Lower lobe of right lung (tissue), 2 donors: ENCODE data around the gene NPTXR. TPM values are rescaled to one million over a fixed set of nuclear protein-coding genes. Genes with fewer than 3 reads are reported as not detected.

ENCODE experiments used
- ATAC-seq, 2 donors: fragments of 200-7000 bp; cut with Tn5 transposase; one replicate each; pipeline ENCODE4 v1.9.1; 2020 to 2022; ENCODE audit warnings: mild to moderate bottlenecking in 2 of 2, moderate library complexity in 2 of 2
- DNase-seq: peaks from one replicate; pipeline ENCODE4 v3.0.0-alpha.2; 2020
- H3K27ac ChIP-seq: fragments of 200-600 bp; one replicate; pipeline ENCODE4 v1.8.0; 2022
- H3K27me3 ChIP-seq: fragments of 200-600 bp; one replicate; pipeline ENCODE4 v1.8.0; 2022; ENCODE audit warnings: low read depth
- H3K36me3 ChIP-seq: fragments of 200-600 bp; one replicate; pipeline ENCODE4 v1.8.0; 2022; ENCODE audit warnings: mild to moderate bottlenecking
- H3K4me1 ChIP-seq: fragments of 200-600 bp; one replicate; pipeline ENCODE4 v1.8.0; 2022
- H3K4me3 ChIP-seq: fragments of 200-600 bp; one replicate; pipeline ENCODE4 v1.8.0; 2022; ENCODE audit warnings: mild to moderate bottlenecking
- H3K9me3 ChIP-seq: fragments of 200-600 bp; one replicate; pipeline ENCODE4 v1.8.0; 2022
- CTCF ChIP-seq: fragments of 200-600 bp; IDR thresholded peaks from one replicate; pipeline ENCODE4 v1.8.0; 2022; ENCODE audit warnings: antibody characterized with exemption, mild to moderate bottlenecking
- intact Hi-C: fragments of 100-400 bp; cut with DNase I; formaldehyde crosslinking; loops from one replicate; pipeline ENCODE4 v1.11.0; 2022
- total RNA-seq: library from RNA; stranded (reverse); fragmentation: NEBNext Ultra II Directional; extraction: Animal tissue kit (Norgen Biotek cat#: 25700); gene quantifications from one replicate; pipeline ENCODE4 v1.2.1, GENCODE V29; 2021
- donor health status: DM: no; HTN: yes; CAD: no; lungs with severe emphysema.

NPTXR gene
- total RNA-seq, 1 donor from 2014 or later: 5.1 TPM

- ATAC-seq: peak; percentile 68 to 74
- Histone ChIP-seq H3K36me3 (no peaks in the 10 kb centered on the region), H3K4me1 (no peaks in the 10 kb centered on the region), H3K4me3 (no peak overlapping the region), H3K27me3 (no peaks in the 10 kb centered on the region), H3K9me3 (no peaks in the 10 kb centered on the region), H3K27ac (no peak overlapping the region)
- intact Hi-C loops: no loop called here
- no peak for DNase-seq
- TF ChIP-seq CTCF: no peak
These were observed 41.1 kb downstream of the NPTXR start for GRCh38 chr22:38802671-38803121.

- intact Hi-C loops: no loop called here
- DNase-seq: no peak
- Histone ChIP-seq H3K36me3 (no peaks in the 10 kb centered on the region), H3K27me3 (no peaks in the 10 kb centered on the region), H3K4me1 (no peaks in the 10 kb centered on the region), H3K9me3 (no peaks in the 10 kb centered on the region), H3K4me3 (no peak overlapping the region), H3K27ac (no peak overlapping the region)
- no peak for ATAC-seq
- TF ChIP-seq CTCF: no peak
These were observed 44.4 kb downstream of the NPTXR start for GRCh38 chr22:38799265-38800002.

GRCh38 chr22:38798496-38798895 is 45.3 kb downstream of the NPTXR start:
- Histone ChIP-seq H3K27ac (no peak overlapping the region), H3K27me3 (no peaks in the 10 kb centered on the region), H3K36me3 (no peaks in the 10 kb centered on the region), H3K4me3 (no peak overlapping the region), H3K4me1 (no peaks in the 10 kb centered on the region), H3K9me3 (no peaks in the 10 kb centered on the region)
- intact Hi-C loops: no loop called here
- TF ChIP-seq CTCF: no peak
- ATAC-seq (no peak), DNase-seq (no peak)

- no peak for ATAC-seq
- intact Hi-C loops: no loop called here
- Histone ChIP-seq H3K27ac (no peak overlapping the region), H3K36me3 (no peaks in the 10 kb centered on the region), H3K4me1 (peaks cover 8% of the 10 kb centered on the region), H3K27me3 (no peaks in the 10 kb centered on the region), H3K4me3 (no peak overlapping the region), H3K9me3 (no peaks in the 10 kb centered on the region)
- no peak for DNase-seq
- no peak for TF ChIP-seq CTCF
These were observed 47.4 kb downstream of the NPTXR start for GRCh38 chr22:38796262-38796957.

- H3K4me1 ChIP-seq: peaks cover 8% of the 10 kb centered on the region
- no peak overlapping the region for H3K4me3 ChIP-seq
- no peaks in the 10 kb centered on the region for H3K27me3 ChIP-seq
- no peak for TF ChIP-seq CTCF
- intact Hi-C loops: no loop called here
- no peaks in the 10 kb centered on the region for H3K9me3 ChIP-seq
- no peak overlapping the region for H3K27ac ChIP-seq
- DNase-seq: no peak
- no peak for ATAC-seq
- H3K36me3 ChIP-seq: peaks cover 3% of the 10 kb centered on the region
These were observed 48.3 kb downstream of the NPTXR start for GRCh38 chr22:38795569-38795968.
